Measurements from ENCODE around the gene MRPL44.

DNA sequence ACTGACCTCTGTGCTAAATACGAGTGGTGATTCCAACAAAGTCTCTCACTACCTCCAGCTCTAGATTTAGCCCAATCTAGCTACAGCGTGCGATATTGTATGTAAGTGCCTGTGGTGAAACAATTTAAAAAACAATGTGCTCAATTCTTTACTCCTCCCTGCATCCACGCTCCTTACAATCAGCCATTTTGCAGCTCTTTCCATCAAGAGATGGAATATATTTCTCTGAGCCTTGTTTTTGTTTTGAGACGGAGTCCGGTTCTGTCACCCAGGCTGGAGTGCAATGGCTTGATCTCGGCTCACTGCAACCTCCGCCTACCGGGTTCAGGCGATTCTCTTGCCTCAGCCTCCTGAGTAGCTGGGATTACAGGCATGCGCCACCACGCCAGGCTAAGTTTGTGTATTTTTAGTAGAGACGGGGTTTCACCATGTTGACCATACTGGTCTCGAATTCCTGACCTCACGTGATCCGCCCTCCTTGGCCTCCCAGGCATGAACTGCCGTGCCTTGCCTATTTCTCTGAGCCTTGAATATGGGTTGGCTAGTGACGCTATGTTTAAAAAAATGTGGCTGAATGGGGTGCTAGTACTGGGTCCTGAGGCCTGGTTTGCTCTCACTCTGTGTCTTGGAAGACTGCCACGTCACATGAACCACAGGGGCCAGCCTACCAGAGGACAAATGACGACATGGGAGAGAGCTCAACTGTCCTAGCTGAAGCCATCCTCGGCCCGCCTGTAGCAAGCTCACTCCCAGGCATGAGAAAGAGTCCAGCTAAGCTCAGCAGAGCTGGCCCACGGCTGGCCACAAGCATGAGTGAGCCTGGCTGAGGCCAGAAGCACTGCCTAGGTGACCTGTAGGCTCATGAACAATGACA, 26.9 kb upstream of the MRPL44 start:
- TF ChIP-seq CTCF (IDR thresholded peaks at IDR 0.05) (no peak), POLR2AphosphoS5 (IDR thresholded peaks at IDR 0.05) (no peak), POLR2A (IDR thresholded peaks at IDR 0.05) (no peak), EP300 (IDR thresholded peaks at IDR 0.05) (no peak)
